K562 (cell line): ENCODE data around the gene SKAP1. TPM values are rescaled to one million over a fixed set of nuclear protein-coding genes. Genes with fewer than 3 reads are reported as not detected.
A peak's percentile ranks its signal among the peaks of the same experiment; 100 is the strongest.

ENCODE experiments used
- ATAC-seq: fragments of 200-7000 bp; cut with Tn5 transposase; 3 replicates; pipeline ENCODE4 v1.9.1; 2020; ENCODE audit warnings: moderate library complexity
- BruUV-seq: library from RNA; stranded (reverse); fragments of 400-500 nt; replicated peaks from 2 replicates; lab custom pipeline; 2021; lab: Mats Ljungman, UMichigan
- CTCF ChIA-PET: fragments of 300-600 bp; formaldehyde crosslinking; extraction: SDS; loops from one replicate; lab custom pipeline; 2021; ENCODE audit warnings: low intra/inter-chr PET ratio; lab: Yijun Ruan, JAX
- POLR2A ChIA-PET: fragments of 300-600, 350-650 bp; sonication (Branson Sonifier 250); formaldehyde crosslinking; extraction: SDS; loops from one replicate; lab custom pipeline; 2021; ENCODE audit warnings: antibody characterized with exemption, inconsistent platforms; lab: Yijun Ruan, JAX
- DNase-seq, 4 experiments: peaks; one replicate each; pipeline versions ENCODE4 v3.0.0 to v3.0.0-alpha.2; 2011 to 2018; ENCODE audit warnings: low spot score in 3 of 4, mixed read lengths in 3 of 4; ENCODE audit errors: extremely low read depth in 1 of 4
- FAIRE-seq: peaks from 2 replicates; lab custom pipeline; 2011; peaks lifted over from hg19 to GRCh38; lab: Jason Lieb, UNC
- H2AFZ ChIP-seq: 2 replicates; pipeline ENCODE4 v1.6.0; 2011; ENCODE audit warnings: low read depth, low read length, control low read depth, inconsistent platforms
- H3K27ac ChIP-seq: fragments of 200-600 bp; 3 replicates; pipeline ENCODE4 v1.8.0; 2011; ENCODE audit warnings: low read depth, mild to moderate bottlenecking, control low read depth, inconsistent platforms, low read length, moderate library complexity, mixed read lengths; ENCODE audit errors: extremely low read depth
- H3K27me3 ChIP-seq, 2 experiments: fragments of 300-600 bp in 1 of 2; 2 replicates in 1 of 2; 3 replicates in 1 of 2; pipeline versions ENCODE4 v1.6.0 to v1.8.0; 2011; ENCODE audit warnings: inconsistent platforms in 2 of 2, low read length in 2 of 2, mild to moderate bottlenecking in 1 of 2, mixed read lengths in 1 of 2, moderate library complexity in 1 of 2; ENCODE audit not compliant: control insufficient read depth in 2 of 2, insufficient read depth in 2 of 2
- H3K36me3 ChIP-seq: fragments of 300-600 bp; 3 replicates; pipeline ENCODE4 v1.8.0; 2011; ENCODE audit warnings: mild to moderate bottlenecking, low read length, inconsistent platforms; ENCODE audit not compliant: control insufficient read depth, insufficient read depth
- H3K4me1 ChIP-seq, 2 experiments: fragments of 200-600 bp in 1 of 2; replicated peaks in 1 of 2; 2 replicates in 1 of 2; 3 replicates in 1 of 2; pipeline versions ENCODE4 v1.5.1 to v1.8.0; 2011; ENCODE audit warnings: inconsistent platforms in 2 of 2, low read length in 2 of 2, mild to moderate bottlenecking in 1 of 2, mixed read lengths in 1 of 2, moderate library complexity in 1 of 2; ENCODE audit not compliant: control insufficient read depth in 2 of 2, insufficient read depth in 2 of 2
- H3K4me2 ChIP-seq: 2 replicates; pipeline ENCODE4 v1.6.1; 2011; ENCODE audit warnings: low read length, control low read depth, inconsistent platforms, mixed read lengths; ENCODE audit not compliant: insufficient read depth
- H3K4me3 ChIP-seq: fragments of 200-600 bp; sonication (generic), shearing (Covaris generic); 2 replicates; pipeline ENCODE4 v1.5.1; 2016; ENCODE audit warnings: control low read depth, inconsistent platforms
- H3K79me2 ChIP-seq: fragments of 200-600 bp; 3 replicates; pipeline ENCODE4 v1.8.0; 2011; ENCODE audit warnings: low read length, inconsistent platforms; ENCODE audit not compliant: control insufficient read depth, insufficient read depth
- H3K9ac ChIP-seq, 2 experiments: 2 replicates each; pipeline versions ENCODE4 v1.6.0 to v1.6.1; 2011; ENCODE audit warnings: low read depth in 2 of 2, low read length in 2 of 2, control low read depth in 1 of 2, inconsistent platforms in 1 of 2, mild to moderate bottlenecking in 1 of 2, mixed read lengths in 1 of 2; ENCODE audit not compliant: insufficient read depth in 1 of 2
- H3K9me1 ChIP-seq: one replicate; pipeline ENCODE4 v1.6.0; 2011; ENCODE audit warnings: inconsistent platforms, mild to moderate bottlenecking, low read length, moderate library complexity; ENCODE audit not compliant: control insufficient read depth, insufficient read depth
- H3K9me3 ChIP-seq: replicated peaks from 2 replicates; pipeline ENCODE4 v1.5.1; 2011; ENCODE audit warnings: low read depth, low read length, inconsistent platforms; ENCODE audit not compliant: control insufficient read depth, insufficient read depth
- H4K20me1 ChIP-seq: replicated peaks from 2 replicates; pipeline ENCODE4 v1.6.1; 2011; ENCODE audit warnings: low read length, inconsistent platforms, mixed read lengths; ENCODE audit not compliant: control insufficient read depth, insufficient read depth
- E4F1 ChIP-seq: fragments of 250-450 bp; sonication (Bioruptor Pico); IDR thresholded peaks from 2 replicates; pipeline ENCODE4 v1.5.0; 2021; ENCODE audit warnings: mild to moderate bottlenecking, borderline replicate concordance
- VEZF1 ChIP-seq: fragments of 200-800 bp; sonication (Bioruptor generic); IDR thresholded peaks from 2 replicates; pipeline ENCODE4 v1.6.1; 2017; ENCODE audit warnings: missing genetic modification characterization, missing compliant biosample characterization
- WGBS: fragments of 100-300 bp; shearing (Covaris generic); methylation state at CpG from one replicate; pipeline ENCODE4 v1.1.6; 2016; ENCODE audit warnings: low coverage, mixed read lengths; ENCODE audit not compliant: insufficient coverage; ENCODE audit errors: missing lambda C conversion rate; 5-methylcytosine and 5-hydroxymethylcytosine counted together
- in situ Hi-C: fragments of 300-500 bp; cut with MboI; formaldehyde crosslinking; loops from 4 replicates; pipeline ENCODE4 v1.15.0; 2018; ENCODE audit warnings: inconsistent platforms, mixed read lengths
- intact Hi-C: fragments of 100-400 bp; cut with micrococcal nuclease; formaldehyde crosslinking; loops from 2 replicates; pipeline ENCODE4 v1.14.2; 2022
- polyA plus RNA-seq, 8 experiments: library from polyadenylated mRNA; depleted of rRNA in 4 of 8; stranded (reverse) in 5 of 8; unstranded in 3 of 8; fragments of >200 nt; fragmentation: Nextera tagmentation in 2 of 8; fragmentation: Illumina TruSeq in 1 of 8; extraction: Ambion mirVana in 2 of 8; extraction: Trizol in 1 of 8; gene quantifications; 2 replicates each; pipeline versions ENCODE4 v1.2.1 to v1.2.3, GENCODE V29; 2011 to 2014; ENCODE audit warnings: inconsistent platforms in 1 of 8, missing spikeins in 1 of 8
- total RNA-seq, 7 experiments: library from RNA; depleted of rRNA in 6 of 7; stranded (reverse); fragments of >200 nt in 6 of 7; fragmentation: Illumina TruSeq in 2 of 7; extraction: Trizol in 2 of 7; gene quantifications; 2 replicates each; pipeline versions ENCODE4 v1.2.1 to v1.2.3, GENCODE V29; 2011 to 2021; ENCODE audit warnings: low replicate concordance in 1 of 7

Gene SKAP1
- total and polyA plus RNA-seq, 9 of the 15 experiments (the other 6 are each of a cell fraction or from before 2014, with no cell fraction given) = 0.06 to 0.80 (median 0.10) TPM; not detected in 4

GRCh38 chr17:48240122-48240521 lies 189.9 kb downstream of the SKAP1 start:
- H2AFZ ChIP-seq = peak overlapping the region; percentile 88
- no peaks in the 10 kb centered on the region for H3K9me3 ChIP-seq
- peak overlapping the region in 1 of 2 experiments; percentile 36; a peak in 1 of 4 replicates for H3K9ac ChIP-seq
- H3K4me1 ChIP-seq = peaks cover 12 to 67% of the 10 kb centered on the region in 2 experiments
- no peaks in the 10 kb centered on the region for H4K20me1 ChIP-seq
- no TSS peak for BruUV-seq
- 0 out of 2 replicates have a peak overlapping the region, but pooled peaks have one; percentile 47 for H3K4me2 ChIP-seq
- no peak for ATAC-seq
- TF ChIP-seq VEZF1 (CRISPR knock-in tag) (0 out of 2 replicates have a peak, but pooled peaks have one; percentile 15), E4F1 (CRISPR knock-in tag) (no peak)
- no peak for DNase-seq
- POLR2A ChIA-PET = interaction anchor here (0.6 to 1.6 kb wide), 7 partner anchors 9 to 132 kb away, joined by 3 to 6 read pairs (median 4); no protein-coding TSS in a partner anchor
- 49% methylated on average over 2 of the region's 2 CpGs for WGBS
- in situ Hi-C loops = no loop called here
- CTCF ChIA-PET = no interaction called here
- no peaks in the 10 kb centered on the region; the same call in 2 of the 3 replicates for H3K36me3 ChIP-seq
- peak overlapping the region; percentile 74 for H3K27ac ChIP-seq
- H3K79me2 ChIP-seq = no peaks in the 10 kb centered on the region
- intact Hi-C loops = no loop called here
- no peaks in the 10 kb centered on the region for H3K27me3 ChIP-seq
- H3K4me3 ChIP-seq = no peak overlapping the region
- FAIRE-seq = no peak
- no peaks in the 10 kb centered on the region for H3K9me1 ChIP-seq
